HG03025 (cell line): Measurements from ENCODE around the gene NGRN.
"Not testable (repeated sequence)": the region's sequence is repeated elsewhere in the genome, so short reads cannot be mapped to it uniquely, and the experiment has no call there.

Source experiments
- ATAC-seq: cut with Tn5 transposase; IDR thresholded peaks from one replicate; pipeline ENCODE4 v1.9.1; 2021; ENCODE audit warnings: mild to moderate bottlenecking, moderate library complexity; ENCODE audit not compliant: unreplicated experiment, low FRiP score

NGRN gene

GRCh38 chr15:90271459-90272166, 6.1 kb downstream of the NGRN start:
- no peak for ATAC-seq

- not testable (repeated sequence) for ATAC-seq
These were observed 13.0 kb downstream of the NGRN start for GRCh38 chr15:90278467-90278866.

- not testable (repeated sequence) for ATAC-seq
These were observed 15.3 kb downstream of the NGRN start for GRCh38 chr15:90280743-90281142.

- ATAC-seq, result not testable (repeated sequence)
These were observed 16.2 kb downstream of the NGRN start for GRCh38 chr15:90281637-90282036.

- no peak for ATAC-seq
These were observed 21.2 kb downstream of the NGRN start for GRCh38 chr15:90286678-90287077.

- no peak for ATAC-seq
These were observed 21.6 kb downstream of the NGRN start for GRCh38 chr15:90287101-90287500.

- no peak for ATAC-seq
These were observed 22.5 kb downstream of the NGRN start for GRCh38 chr15:90287946-90288345.

- no peak for ATAC-seq
These were observed 26.3 kb downstream of the NGRN start for GRCh38 chr15:90291679-90292356.

GRCh38 chr15:90293040-90293810, 27.8 kb downstream of the NGRN start:
- not testable (repeated sequence) for ATAC-seq

- no peak for ATAC-seq
These were observed 28.7 kb downstream of the NGRN start for GRCh38 chr15:90294159-90294558.

GRCh38 chr15:90294601-90295269, 29.3 kb downstream of the NGRN start:
- ATAC-seq, result no peak

- ATAC-seq, result no peak
These were observed 29.8 kb downstream of the NGRN start for GRCh38 chr15:90295270-90295648.

GRCh38 chr15:90296316-90296884, 30.9 kb downstream of the NGRN start:
- ATAC-seq, result not testable (repeated sequence)

- no peak for ATAC-seq
These were observed 31.5 kb downstream of the NGRN start for GRCh38 chr15:90297021-90297420.

- no peak for ATAC-seq
These were observed 35.1 kb downstream of the NGRN start for GRCh38 chr15:90300541-90300940.

- ATAC-seq, result no peak
These were observed 35.7 kb downstream of the NGRN start for GRCh38 chr15:90300988-90301706.

GRCh38 chr15:90301707-90302300, 36.3 kb downstream of the NGRN start:
- ATAC-seq, result no peak

- not testable (repeated sequence) for ATAC-seq
These were observed 39.9 kb downstream of the NGRN start for GRCh38 chr15:90305355-90305754.

GRCh38 chr15:90305932-90306331, 40.5 kb downstream of the NGRN start:
- no peak for ATAC-seq
